Bronchus fibroblast of lung (primary cell): ENCODE measurements around the gene OR6N2. TPM values are rescaled to one million over a fixed set of nuclear protein-coding genes. Genes with fewer than 3 reads are reported as not detected.

Experiments
- total RNA-seq: library from RNA; depleted of rRNA; stranded (reverse); fragments of >200 nt; gene quantifications from 2 replicates; pipeline ENCODE4 v1.2.3, GENCODE V29; 2015

OR6N2 gene
- total RNA-seq: not detected in 2 replicates

GRCh38 chr1:158781104-158781503 lies at the start of gene OR6N2:
TSS of gene OR6N2 (minus strand) at chr1:158781204. CDS start at chr1:158777635, 3,569 bp downstream.

DNA sequence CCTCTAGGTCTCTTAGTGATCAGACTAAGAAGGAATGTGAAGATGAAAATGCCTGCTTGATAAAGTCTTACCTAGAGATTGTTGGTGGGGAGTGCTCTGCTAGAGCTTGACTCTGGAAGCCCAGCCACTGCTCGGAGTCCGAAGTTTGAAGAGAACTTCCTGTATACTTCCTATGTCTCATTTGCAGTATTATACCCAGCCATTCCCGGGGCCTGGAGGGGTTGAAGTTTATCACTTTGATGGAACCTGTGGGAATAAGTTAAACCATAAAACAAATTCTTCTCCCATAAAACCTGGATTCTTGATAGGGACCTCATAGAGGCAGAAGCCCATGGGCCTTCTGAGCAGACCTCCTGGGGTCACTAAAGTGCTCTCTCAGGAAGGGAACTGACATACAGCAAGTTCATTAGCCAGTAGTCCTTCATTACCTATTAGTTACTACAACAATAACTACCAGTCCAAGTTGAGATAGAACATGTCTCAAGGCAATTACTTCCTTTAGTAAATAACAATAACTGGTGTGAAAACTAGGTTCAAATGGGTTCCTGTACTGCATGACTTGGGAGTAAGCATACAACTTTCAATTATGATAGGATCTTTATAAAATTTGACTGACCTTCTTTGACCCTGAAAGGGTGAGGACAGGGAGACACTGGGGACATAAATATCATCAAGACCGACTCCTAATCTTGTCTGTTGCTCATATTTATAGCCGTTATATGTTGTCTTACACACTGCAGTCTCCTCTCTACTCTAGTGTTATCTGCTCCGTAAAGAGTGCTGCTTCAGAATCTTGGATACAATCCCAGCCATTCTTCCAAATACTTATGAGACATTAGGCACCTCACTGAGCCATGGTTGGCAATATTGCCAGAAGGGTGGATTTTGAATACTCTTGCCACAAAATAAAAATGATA lies 8.8 kb downstream of the OR6N2 start, which contains the start of gene OR6N1:
Gene OR6N1 (minus strand): TSS at position 246 of the 917 bp plus-strand sequence. CDS start 5,513 bp downstream, outside the sequence.

GRCh38 chr1:158754420-158754819 lies 26.6 kb downstream of the OR6N2 start, which contains the start of gene OR6K6:
TSS of gene OR6K6 (plus strand) at chr1:158754720. CDS start at chr1:158754888, 168 bp downstream.

Other genes with a start within 250 kb of the OR6N2 start
- gene OR6Y1, start 226.8 kb downstream of the OR6N2 start, total RNA-seq: not detected in 2 replicates
- gene OR6P1, start 210.6 kb downstream of the OR6N2 start, total RNA-seq: not detected in 2 replicates
- gene OR10X1, start 201.3 kb downstream of the OR6N2 start, total RNA-seq: not detected in 2 replicates
- not detected in 2 replicates for gene OR10Z1, start 175.9 kb downstream of the OR6N2 start, total RNA-seq
- gene SPTA1, start 94.5 kb downstream of the OR6N2 start, total RNA-seq: not detected in 2 replicates
- gene OR6K2, start 80.6 kb downstream of the OR6N2 start, total RNA-seq: not detected in 2 replicates
- gene OR6K3, start 60.5 kb downstream of the OR6N2 start, total RNA-seq: not detected in 2 replicates
- not detected in 2 replicates for gene OR6K6, start 26.5 kb downstream of the OR6N2 start, total RNA-seq
- gene OR6N1, start 9.0 kb downstream of the OR6N2 start, total RNA-seq: not detected in 2 replicates
- not detected in 2 replicates for gene MNDA, start 50.1 kb upstream of the OR6N2 start, total RNA-seq
- not detected in 2 replicates for gene PYHIN1, start 150.3 kb upstream of the OR6N2 start, total RNA-seq
- gene IFI16, start 228.7 kb upstream of the OR6N2 start, total RNA-seq: 94.5 and 105 TPM in 2 replicates